Mesenteric fat pad (tissue), 1 donor: ENCODE results near the gene KRT83. TPM values are rescaled to one million over a fixed set of nuclear protein-coding genes. Genes with fewer than 3 reads are reported as not detected.

Experiments
- DNase-seq: peaks from one replicate; pipeline ENCODE4 v3.0.0-alpha.2; 2020; ENCODE audit warnings: low spot score
- total RNA-seq: library from RNA; stranded (reverse); fragmentation: NEBNext Ultra II Directional; extraction: Animal tissue kit (Norgen Biotek cat#: 25700); gene quantifications from one replicate; pipeline ENCODE4 v1.2.1, GENCODE V29; 2021
- donor health status: DM: yes; HTN: yes; CAD: no.

The KRT83 gene
- total RNA-seq, 1 donor from 2014 or later = not detected

DNA sequence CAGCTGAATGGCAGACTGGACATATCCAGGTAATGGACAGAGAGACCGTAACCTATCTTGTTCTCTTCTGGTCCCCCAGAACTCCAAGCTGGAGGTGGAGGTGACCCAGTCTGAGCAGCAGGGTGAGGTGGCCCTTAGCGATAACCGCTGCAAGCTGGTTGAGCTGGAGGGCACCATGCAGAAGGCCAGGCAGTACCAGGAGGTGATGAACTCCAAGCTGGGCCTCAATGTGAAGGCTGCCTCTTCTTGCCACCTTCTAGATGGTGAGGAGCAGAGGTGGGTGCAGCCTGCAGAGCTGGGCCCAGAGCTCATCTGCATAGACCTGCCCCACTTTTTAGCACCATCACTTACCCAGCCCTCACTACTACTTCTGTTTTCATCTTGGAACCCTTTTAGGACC is 53.9 kb downstream of the KRT83 start:
- no peak for DNase-seq

DNA sequence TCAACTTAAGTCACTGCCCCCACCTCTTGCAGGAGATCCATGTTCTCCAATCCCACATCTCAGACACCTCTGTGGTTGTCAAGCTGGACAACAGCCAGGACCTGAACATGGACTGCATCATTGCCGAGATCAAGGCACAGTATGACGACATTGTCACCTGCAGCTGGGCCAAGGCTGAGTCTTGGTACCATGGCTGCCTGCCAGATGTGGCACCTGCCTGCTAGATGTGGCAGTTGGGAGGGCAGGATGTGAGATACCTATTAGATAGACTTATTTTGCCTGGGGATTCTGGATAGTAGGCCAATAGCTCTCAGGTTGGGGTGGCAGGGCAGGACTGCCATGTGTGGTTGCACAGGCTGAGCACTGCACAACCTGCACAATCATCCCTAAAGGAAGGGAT is 54.7 kb downstream of the KRT83 start:
- DNase-seq = no peak

DNA sequence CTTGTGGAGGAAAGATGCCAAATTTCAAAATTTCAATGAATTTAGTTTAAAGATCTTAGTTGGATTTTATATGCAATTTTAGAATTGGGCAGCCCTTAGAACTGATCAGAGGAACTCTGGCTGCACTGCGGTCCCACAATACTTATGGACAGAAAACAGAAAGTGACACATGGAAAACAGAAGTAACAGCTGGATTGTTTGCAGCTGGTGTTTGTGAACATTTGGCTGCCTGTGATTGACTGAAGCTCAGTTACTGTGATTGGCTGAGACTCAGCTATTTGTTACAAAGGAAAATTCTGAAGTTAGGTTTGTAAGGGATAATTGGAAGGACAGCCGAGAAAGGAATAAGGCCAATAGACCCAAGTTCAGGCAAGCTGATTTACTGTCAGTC is 56.8 kb downstream of the KRT83 start:
- no peak for DNase-seq

Other genes with a start within 250 kb of the KRT83 start
- 0.45 TPM for gene SMIM41, start 241.7 kb downstream of the KRT83 start, total RNA-seq
- gene KRT80, start 129.4 kb downstream of the KRT83 start, total RNA-seq = not detected
- gene KRT7, start 88.2 kb downstream of the KRT83 start, total RNA-seq = 11.7 TPM
- not detected for gene KRT86, start 46.8 kb downstream of the KRT83 start, total RNA-seq
- gene KRT81, start 29.9 kb downstream of the KRT83 start, total RNA-seq = not detected
- gene KRT85, start 46.1 kb upstream of the KRT83 start, total RNA-seq = not detected
- not detected for gene KRT84, start 64.3 kb upstream of the KRT83 start, total RNA-seq
- not detected for gene KRT82, start 84.9 kb upstream of the KRT83 start, total RNA-seq
- gene KRT75, start 113.0 kb upstream of the KRT83 start, total RNA-seq = not detected
- not detected for gene KRT6B, start 130.7 kb upstream of the KRT83 start, total RNA-seq
- not detected for gene KRT6C, start 152.4 kb upstream of the KRT83 start, total RNA-seq
- not detected for gene KRT6A, start 171.9 kb upstream of the KRT83 start, total RNA-seq
- gene KRT5, start 199.0 kb upstream of the KRT83 start, total RNA-seq = 3.0 TPM
- not detected for gene KRT71, start 231.7 kb upstream of the KRT83 start, total RNA-seq